Thoracic aorta (tissue), 2 donors: ENCODE measurements around the gene SART3. TPM values are rescaled to one million over a fixed set of nuclear protein-coding genes. Genes with fewer than 3 reads are reported as not detected.

Experiments
- ATAC-seq: fragments of 150-250 bp; one replicate; pipeline ENCODE4 v1.8.0; 2017; ENCODE audit warnings: low read depth; ENCODE audit not compliant: insufficient number of reproducible peaks, low FRiP score
- DNase-seq: peaks from one replicate; pipeline ENCODE4 v3.0.0-alpha.2; 2020; ENCODE audit warnings: low spot score
- H3K27ac ChIP-seq, 2 donors: fragments of 200-600 bp; sonication (generic); 1 replicate in 1 of 2; 2 replicates in 1 of 2; pipeline ENCODE4 v1.5.1; 2016; ENCODE audit warnings: mild to moderate bottlenecking in 2 of 2, moderate library complexity in 2 of 2
- H3K27me3 ChIP-seq: fragments of 200-600 bp; sonication (generic); replicated peaks from 2 replicates; pipeline ENCODE4 v1.6.0; 2016; ENCODE audit warnings: mild to moderate bottlenecking; ENCODE audit not compliant: insufficient read depth
- H3K36me3 ChIP-seq: fragments of 200-600 bp; sonication (generic); one replicate; pipeline ENCODE4 v1.5.1; 2016
- H3K4me1 ChIP-seq, 2 donors: fragments of 200-600 bp; sonication (generic); 1 replicate in 1 of 2; 2 replicates in 1 of 2; pipeline versions ENCODE4 v1.5.1 to v1.6.0; 2016; ENCODE audit warnings: low read depth in 2 of 2, mild to moderate bottlenecking in 1 of 2; ENCODE audit not compliant: control insufficient read depth in 1 of 2
- H3K4me3 ChIP-seq: fragments of 200-600 bp; sonication (generic); 2 replicates; pipeline ENCODE4 v1.5.1; 2016; ENCODE audit warnings: mild to moderate bottlenecking
- H3K9me3 ChIP-seq: fragments of 200-600 bp; sonication (generic); 2 replicates; pipeline ENCODE4 v1.5.1; 2016
- CTCF ChIP-seq: fragments of 200-600 bp; sonication (generic); IDR thresholded peaks from one replicate; pipeline ENCODE4 v1.5.1; 2019; ENCODE audit warnings: antibody characterized with exemption
- total RNA-seq, 2 donors: library from RNA; depleted of rRNA; stranded (reverse); fragments of >200 nt; gene quantifications; one replicate each; pipeline versions ENCODE4 v1.1.0 to v1.2.3, GENCODE V29; 2016

SART3 gene
- total RNA-seq, 2 donors from 2014 or later = 52.1 to 94.0 TPM

- H3K4me1 ChIP-seq = peaks cover 0 to 11% of the 10 kb centered on the region in 2 donors
- no peak overlapping the region for H3K4me3 ChIP-seq
- no peak for TF ChIP-seq CTCF
- ATAC-seq (no peak), DNase-seq (no peak)
- no peak overlapping the region for H3K27ac ChIP-seq
- no peaks in the 10 kb centered on the region for H3K27me3 ChIP-seq
- H3K9me3 ChIP-seq = no peaks in the 10 kb centered on the region
- no peaks in the 10 kb centered on the region for H3K36me3 ChIP-seq
These were observed 47.1 kb upstream of the SART3 start for GRCh38 chr12:108607981-108608600.

GRCh38 chr12:108606492-108606891 is 45.5 kb upstream of the SART3 start:
- Histone ChIP-seq H3K4me3 (no peak overlapping the region), H3K36me3 (no peaks in the 10 kb centered on the region), H3K9me3 (no peaks in the 10 kb centered on the region), H3K27ac (no peak overlapping the region), H3K4me1 (peaks cover 0 to 11% of the 10 kb centered on the region in 2 donors), H3K27me3 (no peaks in the 10 kb centered on the region)
- DNase-seq = no peak
- no peak for ATAC-seq
- no peak for TF ChIP-seq CTCF

GRCh38 chr12:108605690-108606406 is 44.9 kb upstream of the SART3 start:
- DNase-seq (no peak), ATAC-seq (no peak)
- peaks cover 0 to 11% of the 10 kb centered on the region in 2 donors for H3K4me1 ChIP-seq
- H3K9me3 ChIP-seq = no peaks in the 10 kb centered on the region
- H3K4me3 ChIP-seq = no peak overlapping the region
- no peaks in the 10 kb centered on the region for H3K36me3 ChIP-seq
- H3K27ac ChIP-seq = no peak overlapping the region
- TF ChIP-seq CTCF = no peak
- H3K27me3 ChIP-seq = no peaks in the 10 kb centered on the region

GRCh38 chr12:108605000-108605689 is 44.2 kb upstream of the SART3 start:
- DNase-seq (no peak), ATAC-seq (no peak)
- Histone ChIP-seq H3K4me3 (no peak overlapping the region), H3K9me3 (no peaks in the 10 kb centered on the region), H3K27ac (no peak overlapping the region), H3K27me3 (no peaks in the 10 kb centered on the region), H3K4me1 (peaks cover 0 to 10% of the 10 kb centered on the region in 2 donors), H3K36me3 (no peaks in the 10 kb centered on the region)
- TF ChIP-seq CTCF = no peak

- no peak overlapping the region for H3K4me3 ChIP-seq
- no peaks in the 10 kb centered on the region for H3K27me3 ChIP-seq
- no peaks in the 10 kb centered on the region for H3K9me3 ChIP-seq
- no peak overlapping the region for H3K27ac ChIP-seq
- ATAC-seq (no peak), DNase-seq (no peak)
- no peak for TF ChIP-seq CTCF
- H3K4me1 ChIP-seq = peaks cover 0 to 3% of the 10 kb centered on the region in 2 donors
- no peaks in the 10 kb centered on the region for H3K36me3 ChIP-seq
These were observed 43.4 kb upstream of the SART3 start for GRCh38 chr12:108604208-108604941.
